ENCODE data around the gene PUS10.
A peak's percentile ranks its signal among the peaks of the same experiment; 100 is the strongest.
"Not testable (repeated sequence)": the region's sequence is repeated elsewhere in the genome, so short reads cannot be mapped to it uniquely, and the experiment has no call there.

The PUS10 gene, protein sequence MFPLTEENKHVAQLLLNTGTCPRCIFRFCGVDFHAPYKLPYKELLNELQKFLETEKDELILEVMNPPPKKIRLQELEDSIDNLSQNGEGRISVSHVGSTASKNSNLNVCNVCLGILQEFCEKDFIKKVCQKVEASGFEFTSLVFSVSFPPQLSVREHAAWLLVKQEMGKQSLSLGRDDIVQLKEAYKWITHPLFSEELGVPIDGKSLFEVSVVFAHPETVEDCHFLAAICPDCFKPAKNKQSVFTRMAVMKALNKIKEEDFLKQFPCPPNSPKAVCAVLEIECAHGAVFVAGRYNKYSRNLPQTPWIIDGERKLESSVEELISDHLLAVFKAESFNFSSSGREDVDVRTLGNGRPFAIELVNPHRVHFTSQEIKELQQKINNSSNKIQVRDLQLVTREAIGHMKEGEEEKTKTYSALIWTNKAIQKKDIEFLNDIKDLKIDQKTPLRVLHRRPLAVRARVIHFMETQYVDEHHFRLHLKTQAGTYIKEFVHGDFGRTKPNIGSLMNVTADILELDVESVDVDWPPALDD

GRCh38 chr2:61017556-61018317, at the start of gene PUS10, which contains the start of gene PEX13:
Gene PUS10 (minus strand): TSS chr2:61018255. CDS start chr2:61011890, 6,365 bp downstream.
Gene PEX13 (plus strand): TSS chr2:61017720. CDS start chr2:61017760, 40 bp downstream.
- DNase-seq (ENCODE audit: low read depth in 4 of 4, low spot score in 1 of 4): peak; percentile 38 to 65 (median 51)

DNA sequence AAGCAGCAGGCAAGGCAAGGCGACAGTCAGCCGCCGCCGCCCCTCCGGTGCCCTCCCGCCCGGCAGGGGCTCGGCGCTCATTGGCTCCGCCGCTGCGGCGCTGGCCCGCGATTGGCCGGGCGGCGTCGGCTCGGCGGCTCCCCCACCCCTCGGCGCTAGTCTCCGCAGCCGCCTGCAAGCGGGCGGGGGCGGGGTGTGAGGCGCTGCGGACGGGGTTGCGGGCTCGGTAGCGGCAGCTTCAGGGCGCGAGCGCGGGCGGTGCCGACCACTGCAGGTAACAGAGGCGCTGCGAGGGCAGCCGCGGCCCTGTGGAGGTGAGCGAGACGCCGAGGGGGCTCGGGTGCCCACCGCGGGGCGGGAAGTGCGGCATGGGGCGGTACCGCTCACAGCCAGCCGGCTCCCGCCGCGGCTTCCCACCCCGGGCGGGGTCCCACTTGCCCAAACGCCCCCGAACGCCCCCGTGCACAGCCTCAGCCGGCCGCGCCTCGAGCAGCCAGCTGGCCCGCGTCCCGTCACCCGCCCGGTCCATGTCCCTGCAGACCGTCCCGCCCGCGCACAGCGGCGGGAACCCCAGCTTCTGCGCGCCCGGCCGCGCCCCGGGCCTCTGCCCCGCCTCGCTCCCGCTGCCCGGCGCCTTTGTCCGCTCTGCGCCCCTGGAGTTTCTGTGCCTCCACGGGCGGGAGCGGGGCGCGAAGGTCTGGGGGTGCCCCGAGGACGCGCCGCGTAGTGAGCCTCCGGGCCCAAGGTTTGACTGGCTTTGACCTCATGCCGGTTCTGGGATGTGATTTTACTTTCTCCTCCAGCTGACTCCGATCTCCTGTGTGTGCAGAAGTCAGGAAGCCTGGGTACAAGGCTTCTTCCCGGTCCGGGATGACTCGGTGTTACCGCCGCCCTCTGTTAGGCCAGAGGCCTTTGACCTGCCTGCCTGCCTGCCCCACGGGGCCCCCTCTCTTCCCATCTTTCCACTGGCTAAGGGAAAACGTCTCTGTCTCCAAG, 48.0 kb upstream of the PUS10 start, which contains the start of gene SANBR:
Gene SANBR (plus strand): TSS at position 158 of the 996 bp plus-strand sequence. CDS start 4,480 bp downstream, outside the sequence.
- peak; percentile 57 to 79 (median 64) for DNase-seq (ENCODE audit: low read depth in 4 of 4, low spot score in 1 of 4)

DNA sequence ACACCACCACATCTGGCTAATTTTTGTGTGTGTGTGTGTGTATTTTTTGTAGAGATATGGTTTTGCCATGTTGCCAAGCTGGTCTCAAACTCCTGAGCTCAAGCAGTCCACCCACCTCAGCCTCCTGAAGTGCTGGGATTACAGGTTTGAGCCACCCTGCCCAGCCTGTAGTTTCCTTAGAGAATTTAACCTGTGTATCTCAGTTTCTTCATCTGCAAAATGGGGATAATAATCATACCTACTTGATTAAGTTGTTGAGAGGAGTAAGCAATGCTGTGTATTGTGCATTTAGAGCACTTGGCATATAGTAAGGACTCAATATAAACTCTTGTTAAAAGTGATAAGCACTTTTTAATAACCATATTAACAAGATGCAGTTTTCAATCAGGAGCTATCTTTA, 41.3 kb upstream of the PUS10 start:
- no peak for DNase-seq (ENCODE audit: low read depth in 4 of 4, low spot score in 1 of 4)

DNA sequence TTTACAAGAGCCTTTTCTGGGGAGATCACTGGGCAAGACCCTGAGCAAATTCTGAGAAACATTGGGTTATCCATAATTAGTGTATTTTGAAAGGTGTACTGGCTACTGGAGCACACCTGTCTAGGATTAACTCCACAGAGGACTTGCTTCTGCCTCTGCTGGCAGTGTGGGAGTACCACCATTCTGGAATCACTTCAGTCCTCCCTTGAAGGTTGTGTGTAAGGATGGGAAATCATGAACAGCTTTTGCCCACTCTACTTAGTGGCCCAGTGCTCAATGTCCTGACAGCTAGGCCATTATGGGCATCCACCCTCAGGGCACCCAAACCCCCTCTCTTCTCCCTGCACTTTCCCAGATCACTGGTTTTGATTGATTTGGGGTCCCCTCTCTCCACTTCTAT, 39.5 kb upstream of the PUS10 start:
- no peak for DNase-seq (ENCODE audit: low read depth in 4 of 4, low spot score in 1 of 4)

DNA sequence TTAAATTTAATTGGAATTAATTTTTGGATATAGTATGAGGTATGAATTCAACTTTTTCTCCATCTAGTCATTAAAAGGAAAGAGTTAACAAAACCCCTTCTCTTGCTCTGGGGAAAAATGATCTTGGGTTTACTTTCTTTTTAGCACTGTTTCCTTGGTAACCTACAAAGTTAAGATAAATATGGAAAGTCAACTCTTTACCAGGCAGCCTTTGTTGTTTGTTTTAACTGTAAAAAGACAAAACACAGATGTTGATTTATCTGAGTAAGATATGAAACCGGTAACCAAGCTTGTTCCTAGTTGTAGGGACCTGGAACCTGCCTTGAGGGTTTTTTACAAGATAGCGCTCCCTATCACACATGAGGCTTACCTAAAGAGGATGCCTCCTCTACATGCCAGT, 37.5 kb upstream of the PUS10 start:
- DNase-seq (ENCODE audit: low read depth in 4 of 4, low spot score in 1 of 4): no peak

- DNase-seq (ENCODE audit: low read depth in 4 of 4, low spot score in 1 of 4): no peak
Observed at GRCh38 chr2:61045999-61046398, 27.9 kb upstream of the PUS10 start.

DNA sequence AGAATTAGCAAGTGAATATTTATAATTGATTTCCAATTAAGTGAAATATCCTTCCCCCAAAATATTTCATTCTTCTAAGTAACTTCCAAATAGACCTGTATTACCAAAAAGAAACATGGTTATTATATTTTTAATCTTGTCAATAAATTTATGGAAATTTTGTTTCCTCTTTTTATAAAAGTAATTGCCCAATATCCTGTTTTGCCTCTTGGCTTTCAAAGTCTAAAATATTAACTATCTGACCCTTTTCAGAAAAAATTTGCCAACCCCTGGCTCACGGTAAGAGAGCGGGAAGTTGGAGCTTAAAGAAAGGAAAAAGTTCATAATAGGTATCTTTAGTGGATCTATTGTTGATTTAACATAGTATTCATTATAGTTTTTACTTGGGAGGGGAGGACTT, 27.2 kb upstream of the PUS10 start:
- no peak for DNase-seq (ENCODE audit: low read depth in 4 of 4, low spot score in 1 of 4)

GRCh38 chr2:61044636-61045035, 26.6 kb upstream of the PUS10 start:
- no peak for DNase-seq (ENCODE audit: low read depth in 4 of 4, low spot score in 1 of 4)

- no peak for DNase-seq (ENCODE audit: low read depth in 4 of 4, low spot score in 1 of 4)
Observed at GRCh38 chr2:61042807-61043206, 24.8 kb upstream of the PUS10 start.

- DNase-seq (ENCODE audit: low read depth in 4 of 4, low spot score in 1 of 4): not testable (repeated sequence)
Observed at GRCh38 chr2:61036643-61037042, 18.6 kb upstream of the PUS10 start.

GRCh38 chr2:61034592-61034991, 16.5 kb upstream of the PUS10 start:
- DNase-seq (ENCODE audit: low read depth in 4 of 4, low spot score in 1 of 4): not testable (repeated sequence)

GRCh38 chr2:61029533-61029932, 11.5 kb upstream of the PUS10 start:
- no peak for DNase-seq (ENCODE audit: low read depth in 4 of 4, low spot score in 1 of 4)

DNA sequence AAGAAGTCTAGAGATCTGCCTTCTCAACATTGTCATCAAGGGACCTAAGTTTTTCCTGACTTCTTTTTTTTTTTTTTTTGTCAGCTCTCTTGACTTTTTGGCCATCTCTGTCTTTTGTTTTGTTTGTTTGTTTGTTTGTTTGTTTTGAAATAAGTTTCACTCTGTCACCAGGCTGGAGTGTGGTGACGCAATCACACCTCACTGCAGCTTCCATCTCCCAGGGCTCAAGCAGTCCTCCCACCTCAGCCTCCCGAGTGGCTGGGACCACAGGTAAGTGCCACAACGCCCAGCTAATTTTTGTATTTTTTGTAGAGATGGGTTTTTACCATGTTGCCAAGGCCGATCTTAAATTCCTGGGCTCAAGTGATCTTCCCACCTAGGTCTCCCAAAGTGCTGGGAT, 5.6 kb upstream of the PUS10 start:
- no peak for DNase-seq (ENCODE audit: low read depth in 4 of 4, low spot score in 1 of 4)

DNA sequence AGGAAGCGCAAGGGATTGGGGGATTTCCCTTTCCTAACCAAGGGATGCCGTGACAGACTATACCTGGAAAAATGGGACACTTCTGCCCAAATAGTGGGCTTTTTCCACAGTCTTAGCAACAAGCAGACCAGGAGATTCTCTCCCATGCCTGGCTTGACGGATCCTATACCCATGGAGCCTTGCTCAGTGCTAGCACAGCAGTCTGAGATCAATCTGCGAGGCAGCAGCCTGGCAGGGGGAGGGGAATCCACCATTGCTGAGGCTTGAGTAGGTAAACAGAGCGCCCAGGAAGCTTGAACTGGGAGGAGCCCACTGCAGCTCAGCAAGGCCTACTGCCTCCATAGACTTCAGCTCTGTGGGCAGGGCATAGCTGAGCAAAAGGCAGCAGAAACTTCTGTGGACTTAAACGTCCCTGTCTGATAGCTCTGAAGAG, 3.2 kb upstream of the PUS10 start:
- no peak for DNase-seq (ENCODE audit: low read depth in 4 of 4, low spot score in 1 of 4)

DNA sequence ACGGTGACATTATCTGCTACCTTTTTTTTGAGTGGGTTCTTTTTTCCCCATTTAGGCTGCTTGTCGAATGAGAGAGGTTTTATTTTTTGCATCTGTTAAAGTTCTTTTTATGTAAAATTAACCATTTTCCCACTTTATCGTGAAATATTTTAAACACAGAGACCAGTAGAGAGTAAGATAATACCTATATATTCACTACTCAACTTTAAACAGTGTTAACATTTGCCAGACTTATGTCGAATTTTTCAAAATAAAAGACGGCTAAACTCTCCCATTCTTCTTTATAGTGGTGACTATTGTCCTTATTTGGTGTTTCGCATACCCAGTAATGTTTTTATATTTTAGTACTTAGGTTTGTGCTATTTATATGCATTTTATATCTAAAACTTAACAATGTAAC, 743 bp upstream of the PUS10 start:
- no peak for DNase-seq (ENCODE audit: low read depth in 4 of 4, low spot score in 1 of 4)

DNA sequence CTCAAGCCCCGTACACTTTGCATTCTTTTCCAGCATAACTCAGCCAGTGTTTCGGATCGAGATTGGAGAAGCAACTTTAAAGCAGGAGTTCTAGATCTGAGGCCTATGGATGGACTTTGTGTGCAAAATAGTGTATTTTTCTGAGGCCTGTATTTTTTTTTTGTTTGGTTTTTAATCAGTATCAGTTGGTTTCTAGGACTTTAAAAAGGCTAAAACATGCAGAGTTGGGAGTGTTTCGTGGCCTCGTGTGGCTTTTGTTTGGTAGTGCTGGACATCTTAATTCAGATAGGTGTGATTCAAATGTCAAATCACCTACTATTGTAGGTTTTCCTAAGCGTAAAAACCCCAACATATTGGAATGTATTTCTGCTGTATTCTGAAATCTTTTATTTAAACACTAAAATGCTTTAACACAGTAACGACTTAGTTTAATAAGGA, 282 bp upstream of the PUS10 start:
- no peak for DNase-seq (ENCODE audit: low read depth in 4 of 4, low spot score in 1 of 4)

DNA sequence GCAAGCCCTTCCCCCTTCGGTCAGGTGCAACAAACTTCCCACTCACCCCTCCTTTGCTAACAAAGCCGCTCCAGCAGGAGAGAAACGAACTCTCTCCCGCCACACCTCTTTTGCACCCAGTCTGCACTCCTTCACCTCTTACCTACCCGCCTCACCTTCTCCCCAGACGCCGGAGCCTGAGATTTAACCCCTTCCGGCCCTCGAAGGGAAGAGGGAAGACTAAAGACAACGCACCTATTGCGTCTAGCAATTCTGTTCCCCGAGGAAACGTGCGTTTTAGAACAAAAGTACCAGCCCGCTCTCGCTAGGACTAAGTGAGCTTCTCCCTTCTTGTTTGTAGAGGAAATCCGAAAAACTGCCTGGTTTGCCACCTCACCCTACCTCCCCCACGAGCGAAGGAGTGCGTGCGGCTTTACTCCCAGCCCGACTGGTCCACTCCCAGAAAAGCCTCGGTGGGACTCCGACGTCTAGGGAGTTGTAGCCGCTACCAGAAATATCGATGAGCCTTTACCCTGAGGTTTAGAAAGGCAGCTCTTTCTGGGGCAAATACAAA, 976 bp downstream of the PUS10 start:
- peak; percentile 25 to 59 (median 47) for DNase-seq (ENCODE audit: low read depth in 4 of 4, low spot score in 1 of 4)

- DNase-seq (ENCODE audit: low read depth in 4 of 4, low spot score in 1 of 4): peak in 3 of 4 experiments; percentile 5 to 32 (median 17)
Observed at GRCh38 chr2:61016392-61017002, 1.6 kb downstream of the PUS10 start.

GRCh38 chr2:61015976-61016375, 2.1 kb downstream of the PUS10 start:
- DNase-seq (ENCODE audit: low read depth in 4 of 4, low spot score in 1 of 4): no peak

GRCh38 chr2:61014763-61015162, 3.3 kb downstream of the PUS10 start:
- no peak for DNase-seq (ENCODE audit: low read depth in 4 of 4, low spot score in 1 of 4)

Measured in stimulated activated CD4-positive, alpha-beta T cell treated with anti-CD3 and anti-CD28 coated beads, Interleukin-1b, Interleukin-23, amount 100 ng/mL, for 24 hours (primary cell).